ENCODE measurements around the gene PDE11A. TPM values are rescaled to one million over a fixed set of nuclear protein-coding genes. Genes with fewer than 3 reads are reported as not detected.
"Not testable (repeated sequence)": the region's sequence is repeated elsewhere in the genome, so short reads cannot be mapped to it uniquely, and the experiment has no call there.

Gene PDE11A
- polyA plus RNA-seq, 4 donors, result 4.8 to 9.8 (median 7.1) TPM

DNA sequence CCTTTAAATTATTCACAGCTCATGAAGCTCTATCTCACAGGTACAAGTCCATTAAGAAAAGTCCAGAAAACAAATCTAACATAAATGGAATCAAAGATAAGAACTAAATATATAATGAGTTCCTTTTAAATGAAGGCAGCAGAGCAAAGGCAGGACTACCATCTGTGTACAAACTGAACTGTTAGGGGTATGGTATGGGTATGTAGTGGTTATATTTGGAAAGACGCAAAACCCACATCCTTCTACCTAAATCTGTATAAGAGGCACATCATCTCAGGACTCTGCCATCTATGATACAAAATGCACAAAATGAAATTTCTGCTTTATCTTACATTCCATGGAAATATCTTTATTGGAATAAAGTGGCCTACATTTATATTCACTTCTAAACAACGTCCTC lies 59.9 kb downstream of the PDE11A start:
- no peak for DNase-seq (ENCODE audit: low read depth in 4 of 4, low spot score in 3 of 4)

DNA sequence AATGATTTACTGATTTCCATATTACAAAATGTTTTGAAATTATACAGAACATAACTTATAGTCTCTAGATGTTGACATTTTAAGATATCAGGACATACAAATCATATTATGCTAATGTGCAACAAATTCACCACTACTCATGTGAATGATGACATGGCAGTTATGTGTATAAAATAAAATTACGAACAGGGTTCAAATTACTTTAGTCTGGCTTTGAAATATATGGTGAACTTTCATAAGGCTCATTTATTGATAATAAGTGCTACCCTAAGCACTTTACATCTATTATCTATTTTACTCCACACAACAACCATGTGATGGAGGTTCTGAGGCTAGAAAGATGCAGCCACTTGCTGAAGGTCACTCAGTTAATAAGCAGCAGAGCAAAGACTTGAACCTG lies 62.8 kb downstream of the PDE11A start:
- no peak for DNase-seq (ENCODE audit: low read depth in 4 of 4, low spot score in 3 of 4)

- no peak for DNase-seq (ENCODE audit: low read depth in 4 of 4, low spot score in 3 of 4)
These were observed 63.8 kb downstream of the PDE11A start for GRCh38 chr2:178008636-178009289.

DNA sequence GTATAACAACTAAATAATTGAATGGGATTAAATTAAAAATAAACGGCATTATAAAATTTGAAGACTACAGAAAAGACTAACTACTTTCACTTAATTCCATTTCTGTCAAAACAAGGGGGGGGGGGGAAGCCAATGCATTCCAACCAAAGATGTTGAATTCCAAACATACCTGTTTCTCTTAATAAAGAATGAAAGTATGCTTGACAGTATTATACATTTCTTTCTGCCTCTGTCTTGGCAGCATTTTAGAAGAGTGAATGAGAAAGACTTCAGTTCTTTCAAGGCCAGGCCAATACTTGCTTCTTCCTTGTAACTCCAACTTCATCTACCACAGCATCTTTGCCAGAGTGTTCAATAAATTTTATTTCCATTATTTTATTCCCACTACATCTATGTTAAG lies 65.9 kb downstream of the PDE11A start:
- no peak for DNase-seq (ENCODE audit: low read depth in 4 of 4, low spot score in 3 of 4)

DNA sequence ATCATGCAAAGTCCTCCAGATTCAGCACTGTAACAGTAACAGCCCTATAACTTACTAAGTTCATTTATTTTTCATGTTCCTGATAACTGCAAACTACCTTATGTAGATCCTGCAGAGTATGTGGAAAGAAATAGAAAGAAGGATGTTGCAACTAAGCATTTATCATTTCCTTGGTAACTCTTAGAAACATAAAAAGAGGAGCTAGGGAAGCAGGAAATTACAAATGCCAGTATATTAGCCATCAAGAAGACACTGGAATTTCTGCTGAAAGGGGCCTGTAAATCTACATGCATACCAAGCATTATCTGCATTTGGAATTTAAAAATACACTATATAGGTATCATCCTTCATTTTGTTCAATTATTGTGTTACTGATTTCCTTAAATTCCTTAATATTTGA lies 66.8 kb downstream of the PDE11A start:
- no peak for DNase-seq (ENCODE audit: low read depth in 4 of 4, low spot score in 3 of 4)

DNA sequence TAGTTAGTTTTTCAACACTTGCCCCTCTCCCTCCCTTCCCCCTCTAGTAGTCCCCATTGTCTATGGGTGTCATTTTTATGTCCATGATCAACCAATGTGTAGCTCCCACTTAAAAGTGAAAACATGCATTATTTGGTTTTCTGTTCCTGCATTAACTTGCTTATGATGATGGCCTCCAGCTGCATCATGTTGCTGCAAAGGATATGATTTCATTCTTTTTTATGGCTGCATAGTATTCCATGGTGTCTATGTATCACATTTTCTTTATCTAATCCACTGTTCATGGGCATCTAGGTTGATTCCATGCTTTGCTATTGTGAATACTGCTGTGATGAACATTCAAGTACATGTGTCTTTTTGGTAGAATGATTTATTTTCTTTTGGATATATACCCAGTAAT lies 70.5 kb downstream of the PDE11A start:
- DNase-seq (ENCODE audit: low read depth in 4 of 4, low spot score in 3 of 4), result no peak

DNA sequence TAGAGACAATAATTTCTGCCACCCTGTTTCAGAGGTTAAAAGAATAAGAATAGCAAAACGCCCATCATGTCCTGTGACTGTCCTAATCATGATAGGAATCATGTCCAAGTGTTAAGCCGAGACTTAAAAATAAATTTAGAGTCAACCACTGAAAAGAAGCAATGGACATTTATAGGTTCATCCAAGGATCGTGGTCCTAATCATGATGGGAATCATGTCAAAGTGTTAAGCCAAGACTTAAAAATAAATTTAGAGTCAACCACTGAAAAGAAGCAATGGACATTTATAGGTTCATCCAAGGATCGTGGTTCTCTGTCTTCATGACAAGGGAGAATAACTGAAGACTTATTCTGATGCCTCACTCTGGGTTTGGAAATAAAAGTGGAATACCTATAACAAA lies 73.6 kb downstream of the PDE11A start:
- DNase-seq (ENCODE audit: low read depth in 4 of 4, low spot score in 3 of 4), result no peak

- no peak for DNase-seq (ENCODE audit: low read depth in 4 of 4, low spot score in 3 of 4)
These were observed 74.6 kb downstream of the PDE11A start for GRCh38 chr2:177998006-177998405.

DNA sequence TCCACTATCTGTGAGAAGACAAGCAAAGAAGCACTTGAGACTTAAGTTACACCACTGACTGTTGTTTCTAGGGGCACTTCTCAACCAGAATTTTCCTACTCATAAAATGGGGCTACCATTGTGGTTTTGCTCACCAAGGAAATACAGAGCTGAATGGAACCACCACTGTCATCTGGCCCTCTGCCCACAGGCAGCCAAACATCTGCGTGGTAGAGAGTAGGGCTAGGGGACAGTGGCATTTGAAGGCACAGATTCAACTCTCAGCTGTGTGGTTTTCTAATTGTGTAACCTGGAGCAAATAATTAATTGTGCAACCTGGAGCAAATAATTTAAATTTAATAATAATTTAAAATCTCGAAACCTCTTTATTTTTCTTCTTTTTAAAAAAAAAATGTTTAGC lies 79.6 kb downstream of the PDE11A start:
- DNase-seq (ENCODE audit: low read depth in 4 of 4, low spot score in 3 of 4), result no peak

DNA sequence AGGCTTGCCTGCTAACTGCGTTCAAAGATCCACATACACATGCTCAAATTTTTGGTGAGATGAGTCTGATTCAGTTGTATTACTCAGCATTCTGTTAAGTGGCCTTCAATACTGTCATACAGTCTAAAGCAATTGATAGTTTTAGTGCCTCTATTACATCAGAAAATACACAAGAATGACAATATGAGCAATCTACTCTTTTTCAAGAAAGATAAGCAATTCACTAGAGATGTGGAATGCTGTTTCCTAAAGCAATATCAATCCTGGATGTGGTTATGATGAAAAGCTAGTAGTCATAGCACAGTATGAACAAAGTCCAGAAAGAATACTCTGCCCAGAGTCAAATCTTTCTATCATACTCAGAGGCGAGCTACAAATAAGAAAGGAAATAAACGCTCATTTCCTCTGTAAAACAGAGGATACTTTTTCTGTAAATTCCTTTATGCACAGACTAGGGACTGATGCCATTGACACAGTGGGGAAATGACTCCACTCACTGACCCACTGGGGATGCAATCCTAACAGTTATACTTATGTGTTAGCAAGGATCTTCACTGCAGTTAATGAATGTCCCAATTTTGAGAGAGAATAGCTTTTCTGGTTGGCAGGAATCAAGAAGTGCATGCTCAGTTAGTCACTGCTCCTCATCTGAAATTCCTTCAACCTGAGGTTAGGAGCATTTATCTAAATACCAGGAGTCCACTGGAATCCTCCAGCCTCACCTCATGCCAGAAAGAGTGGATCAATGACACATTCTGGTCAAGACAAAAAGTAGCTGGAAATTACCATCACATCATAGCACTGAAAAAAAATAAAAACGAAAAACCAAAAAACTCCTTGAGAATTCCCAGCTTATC lies 83.3 kb downstream of the PDE11A start:
- no peak for DNase-seq (ENCODE audit: low read depth in 4 of 4, low spot score in 3 of 4)

- DNase-seq (ENCODE audit: low read depth in 4 of 4, low spot score in 3 of 4), result peak in 2 of 4 donors; percentile 3 to 19
These were observed 87.8 kb downstream of the PDE11A start for GRCh38 chr2:177984749-177985148.

GRCh38 chr2:177983183-177983788 lies 89.3 kb downstream of the PDE11A start:
- DNase-seq (ENCODE audit: low read depth in 4 of 4, low spot score in 3 of 4), result peak; percentile 10 to 17 (median 14)

DNA sequence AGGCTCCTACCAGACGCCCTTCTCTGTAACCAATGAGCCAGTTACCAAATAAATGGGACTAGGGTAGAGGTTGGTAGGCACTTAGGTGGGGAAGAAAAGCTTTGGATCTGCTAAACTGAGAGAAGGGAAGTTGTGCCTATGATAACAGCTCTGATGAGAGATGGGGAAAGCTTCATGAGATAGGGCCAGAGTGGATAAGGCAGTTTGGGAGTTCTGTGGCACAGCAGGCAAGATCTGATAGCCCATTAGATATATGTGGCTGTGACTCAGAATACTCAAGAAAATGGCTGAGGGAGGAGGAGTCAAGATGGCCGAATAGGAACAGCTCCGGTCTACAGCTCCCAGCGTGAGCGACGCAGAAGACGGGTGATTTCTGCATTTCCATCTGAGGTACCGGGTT lies 99.8 kb downstream of the PDE11A start:
- DNase-seq (ENCODE audit: low read depth in 4 of 4, low spot score in 3 of 4), result no peak

DNA sequence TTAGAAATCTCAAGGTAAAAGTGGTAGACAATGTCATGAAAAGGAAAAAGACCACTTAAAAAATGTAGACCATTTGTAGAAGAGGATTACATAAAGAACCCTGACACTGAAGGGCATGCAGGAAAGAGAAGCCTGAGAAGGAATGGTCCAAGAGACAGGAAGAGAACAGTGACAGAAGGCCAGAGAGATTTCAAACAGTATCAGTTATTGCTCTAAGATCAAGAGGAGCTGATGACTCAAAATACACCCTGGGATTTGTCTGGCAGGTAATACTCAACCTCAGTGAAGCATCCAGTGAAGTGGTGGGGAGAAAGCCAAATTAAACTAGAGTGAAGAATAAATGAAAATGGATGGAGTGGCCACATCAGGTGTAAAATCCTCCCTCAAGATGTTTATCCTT lies 100.5 kb downstream of the PDE11A start:
- DNase-seq (ENCODE audit: low read depth in 4 of 4, low spot score in 3 of 4), result no peak

DNA sequence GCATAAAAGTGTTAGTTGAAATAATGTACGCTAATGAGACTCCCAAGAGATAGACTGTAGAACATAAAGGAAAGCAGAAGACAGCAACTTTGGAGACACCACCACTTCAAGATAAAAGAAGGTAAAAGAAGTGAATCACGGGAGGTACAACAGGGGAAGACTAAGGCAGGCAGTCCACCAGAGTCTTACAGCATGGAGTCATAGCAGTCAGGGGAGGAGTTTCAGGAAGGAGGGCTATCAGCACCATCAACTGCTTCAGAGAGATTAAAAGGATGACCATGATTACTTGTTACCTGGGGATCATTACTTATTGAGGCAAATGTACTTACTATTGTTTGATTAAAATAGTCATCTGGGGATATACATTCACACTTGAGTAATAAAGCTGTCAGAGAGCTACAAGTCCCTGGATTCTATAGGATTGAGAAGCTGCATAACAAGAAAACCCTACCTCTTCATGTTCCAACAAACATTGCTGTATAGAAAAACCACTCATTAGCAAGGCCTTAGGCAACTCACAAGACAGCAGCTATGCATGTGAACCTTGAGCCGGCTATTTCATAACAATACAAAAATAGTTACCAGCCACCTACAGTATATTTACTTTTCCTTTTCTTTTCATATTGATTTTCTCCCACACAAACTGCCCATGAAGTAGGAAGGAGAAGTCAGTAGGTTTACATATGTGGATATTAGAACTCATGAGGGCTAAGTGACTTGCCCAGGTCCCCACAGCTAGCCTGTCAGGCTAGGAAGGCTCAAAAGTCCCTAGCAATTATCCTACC lies 101.7 kb downstream of the PDE11A start:
- DNase-seq (ENCODE audit: low read depth in 4 of 4, low spot score in 3 of 4), result no peak

DNA sequence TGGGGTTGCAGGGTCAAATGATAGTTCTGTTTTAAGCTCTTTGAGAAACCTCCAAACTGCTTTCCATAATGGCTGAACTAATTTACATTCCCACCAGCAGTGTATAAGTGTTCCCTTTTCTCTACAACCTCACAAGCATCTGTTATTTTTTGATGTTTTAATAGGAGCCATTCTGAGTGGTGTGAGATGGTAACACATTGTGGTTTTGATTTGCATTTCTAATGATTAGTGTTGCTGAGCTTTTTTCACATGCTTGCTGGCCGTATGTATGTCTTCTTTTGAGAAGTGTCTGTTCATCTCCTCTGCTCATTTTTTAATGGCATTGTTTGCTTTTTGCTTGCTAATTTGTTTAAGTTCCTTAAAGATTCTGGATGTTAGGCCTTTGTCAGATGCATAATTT lies 107.7 kb downstream of the PDE11A start:
- no peak for DNase-seq (ENCODE audit: low read depth in 4 of 4, low spot score in 3 of 4)

DNA sequence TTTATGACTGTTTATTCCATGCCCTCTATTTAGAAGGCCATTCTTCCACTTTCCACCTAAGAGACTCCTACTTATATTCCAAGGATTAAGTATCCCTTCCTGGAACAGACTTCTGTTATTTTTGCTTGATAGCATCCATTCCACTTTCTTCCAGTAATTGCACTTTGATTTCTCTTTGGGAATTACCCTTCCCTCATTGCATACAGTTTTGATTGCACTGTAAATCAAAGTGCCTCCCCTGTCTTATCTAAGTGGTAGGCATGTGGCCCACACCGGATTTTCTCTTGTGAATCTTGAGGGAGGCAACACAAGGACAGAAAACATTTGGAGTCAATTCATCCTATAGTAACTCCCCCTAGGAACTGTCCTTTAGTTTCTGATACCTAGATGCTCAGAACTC lies 120.4 kb downstream of the PDE11A start:
- peak in 2 of 4 donors; percentile 10 to 29 for DNase-seq (ENCODE audit: low read depth in 4 of 4, low spot score in 3 of 4)

GRCh38 chr2:177947598-177947997 lies 125.0 kb downstream of the PDE11A start:
- not testable (repeated sequence) for DNase-seq (ENCODE audit: low read depth in 4 of 4, low spot score in 3 of 4)

DNA sequence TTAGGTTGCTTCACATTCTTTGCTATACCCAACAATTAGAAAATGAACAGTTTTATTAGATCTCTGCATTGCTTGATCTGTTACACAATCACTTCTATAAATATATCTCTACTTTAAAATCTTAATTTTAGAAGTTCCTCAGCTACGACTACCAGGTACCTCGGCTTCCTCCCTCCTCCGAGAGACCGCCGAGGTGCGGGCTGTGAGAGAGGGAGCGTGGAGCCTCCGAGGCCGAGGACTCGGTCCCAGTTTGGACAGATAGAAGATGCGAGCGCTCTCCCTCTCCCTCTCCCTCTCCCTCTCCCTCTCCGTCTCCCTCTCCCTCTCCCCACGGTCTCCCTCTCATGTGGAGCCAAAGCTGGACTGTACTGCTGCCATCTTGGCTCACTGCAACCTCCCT lies 128.0 kb downstream of the PDE11A start:
- not testable (repeated sequence) for DNase-seq (ENCODE audit: low read depth in 4 of 4, low spot score in 3 of 4)

DNA sequence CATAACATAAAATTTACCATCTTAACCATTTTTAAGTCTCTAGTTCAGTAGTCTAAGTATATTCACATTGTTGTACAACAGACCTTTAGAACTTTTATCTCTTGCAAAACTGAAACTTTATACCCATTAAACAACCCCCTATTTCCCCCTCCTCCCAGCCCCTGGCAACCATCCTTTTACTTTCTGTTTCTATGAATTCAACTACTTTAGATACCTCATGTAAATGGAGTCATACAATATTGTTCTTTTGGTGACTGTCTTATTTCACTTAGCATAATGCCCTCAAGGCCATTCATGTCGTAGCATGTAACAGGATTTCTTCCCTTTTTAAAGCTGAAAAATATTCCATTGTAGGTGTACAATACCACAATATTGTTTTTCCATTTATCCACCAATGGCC lies 129.8 kb downstream of the PDE11A start:
- no peak for DNase-seq (ENCODE audit: low read depth in 4 of 4, low spot score in 3 of 4)

DNA sequence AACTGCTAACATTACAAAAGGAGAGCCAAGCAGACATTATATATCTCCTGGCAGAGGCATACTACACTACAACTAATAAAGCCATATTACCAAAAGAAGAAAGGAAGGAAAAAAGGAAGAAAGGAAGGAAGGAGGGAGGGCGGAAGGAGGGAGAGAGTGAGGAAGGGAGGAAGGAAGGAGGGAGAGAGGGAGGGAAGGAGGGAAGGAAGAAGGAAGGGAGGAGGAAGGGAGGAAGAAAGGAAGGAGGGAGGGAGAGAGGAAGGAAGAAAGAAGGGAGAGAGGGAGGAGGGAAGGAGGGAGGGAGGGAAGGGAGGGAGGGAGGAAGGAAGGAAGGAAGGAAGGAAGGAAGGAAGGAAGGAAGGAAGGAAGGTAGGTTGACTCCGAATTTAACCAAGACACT lies 133.4 kb downstream of the PDE11A start:
- DNase-seq (ENCODE audit: low read depth in 4 of 4, low spot score in 3 of 4), result no peak

All from left renal pelvis (tissue), 4 donors.